Measurements from ENCODE around the gene NEUROD2.

The NEUROD2 gene

DNA sequence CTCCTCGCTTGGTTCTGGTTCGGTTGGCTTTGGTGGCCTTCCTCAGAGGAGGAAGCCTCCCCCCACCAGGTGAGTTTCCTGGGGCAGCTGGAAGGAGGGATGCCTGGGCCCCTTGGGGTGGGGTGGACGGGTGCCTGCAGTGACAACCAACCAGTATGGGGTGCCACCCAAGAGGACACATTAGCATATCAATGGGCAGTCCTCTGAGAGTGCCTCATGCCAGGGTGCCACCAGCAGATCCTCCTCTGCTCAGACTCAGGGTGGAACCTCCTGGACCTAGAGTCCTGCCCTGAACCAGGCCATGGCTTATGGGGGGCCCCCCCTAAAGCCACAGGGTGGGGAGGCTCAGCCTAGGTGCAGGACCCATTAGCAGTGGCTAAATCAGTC, 21.8 kb upstream of the NEUROD2 start:
- peak overlapping the region in 1 of 3 experiments; percentile 19 for H3K4me3 Mint-ChIP-seq
- H3K36me3 Mint-ChIP-seq (ENCODE audit: low read depth), result no peaks in the 10 kb centered on the region
- peaks cover 31% of the 10 kb centered on the region for H3K4me1 Mint-ChIP-seq
- no peaks in the 10 kb centered on the region for H3K9me3 Mint-ChIP-seq
- TF ChIP-seq, protein P1, sequence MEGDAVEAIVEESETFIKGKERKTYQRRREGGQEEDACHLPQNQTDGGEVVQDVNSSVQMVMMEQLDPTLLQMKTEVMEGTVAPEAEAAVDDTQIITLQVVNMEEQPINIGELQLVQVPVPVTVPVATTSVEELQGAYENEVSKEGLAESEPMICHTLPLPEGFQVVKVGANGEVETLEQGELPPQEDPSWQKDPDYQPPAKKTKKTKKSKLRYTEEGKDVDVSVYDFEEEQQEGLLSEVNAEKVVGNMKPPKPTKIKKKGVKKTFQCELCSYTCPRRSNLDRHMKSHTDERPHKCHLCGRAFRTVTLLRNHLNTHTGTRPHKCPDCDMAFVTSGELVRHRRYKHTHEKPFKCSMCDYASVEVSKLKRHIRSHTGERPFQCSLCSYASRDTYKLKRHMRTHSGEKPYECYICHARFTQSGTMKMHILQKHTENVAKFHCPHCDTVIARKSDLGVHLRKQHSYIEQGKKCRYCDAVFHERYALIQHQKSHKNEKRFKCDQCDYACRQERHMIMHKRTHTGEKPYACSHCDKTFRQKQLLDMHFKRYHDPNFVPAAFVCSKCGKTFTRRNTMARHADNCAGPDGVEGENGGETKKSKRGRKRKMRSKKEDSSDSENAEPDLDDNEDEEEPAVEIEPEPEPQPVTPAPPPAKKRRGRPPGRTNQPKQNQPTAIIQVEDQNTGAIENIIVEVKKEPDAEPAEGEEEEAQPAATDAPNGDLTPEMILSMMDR (IDR thresholded peaks at IDR 0.05; ENCODE audit: unreplicated experiment in 3 of 3), result no peak
- no peak overlapping the region for H3K27ac Mint-ChIP-seq
- peaks cover 69% of the 10 kb centered on the region for H3K27me3 Mint-ChIP-seq (ENCODE audit: low read depth)

DNA sequence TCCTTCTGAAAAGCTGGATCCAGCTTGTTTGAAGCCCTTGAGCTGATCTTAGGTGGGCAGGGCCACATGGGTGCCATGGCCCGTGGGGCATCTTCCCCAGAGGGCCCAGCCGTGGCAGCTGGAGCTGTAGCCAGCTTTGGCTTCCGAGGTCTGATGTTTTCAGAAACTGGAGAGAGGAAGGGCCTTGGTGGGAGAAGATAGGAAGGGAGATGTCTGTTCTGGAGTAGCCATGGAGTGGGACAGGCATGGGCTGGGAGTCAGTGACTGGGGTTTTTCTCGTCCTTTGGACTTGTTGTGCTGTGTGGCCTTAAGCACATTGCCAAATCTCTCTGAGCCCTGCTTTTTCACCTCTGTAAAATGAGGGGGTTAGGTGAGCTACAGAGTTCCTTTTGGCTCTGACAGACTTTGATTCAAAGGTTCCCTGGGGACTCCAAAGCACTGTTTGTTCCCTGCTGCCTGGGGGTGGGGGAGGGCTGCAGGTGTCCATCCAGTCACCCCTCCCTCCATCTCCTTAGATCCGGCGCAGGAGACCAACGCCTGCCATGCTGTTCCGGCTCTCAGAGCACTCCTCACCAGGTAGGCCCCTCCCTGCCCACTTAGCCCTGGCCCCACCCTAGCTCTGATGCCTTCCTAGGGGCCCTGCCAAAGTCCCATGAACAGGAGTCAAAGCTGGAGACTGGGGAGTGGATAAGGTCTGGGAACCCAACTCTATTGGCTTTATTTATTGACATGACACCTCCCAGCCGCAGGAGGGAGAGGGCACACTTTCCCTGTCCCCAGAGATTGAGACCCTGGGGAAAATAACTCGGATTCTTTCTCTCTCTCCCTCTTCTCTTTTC, 21.2 kb upstream of the NEUROD2 start:
- H3K27me3 Mint-ChIP-seq (ENCODE audit: low read depth), result peaks cover 72% of the 10 kb centered on the region
- H3K9me3 Mint-ChIP-seq, result no peaks in the 10 kb centered on the region
- peaks cover 27% of the 10 kb centered on the region for H3K4me1 Mint-ChIP-seq
- H3K27ac Mint-ChIP-seq, result no peak overlapping the region
- peak overlapping the region; percentile 18 to 34 (median 21) for H3K4me3 Mint-ChIP-seq
- H3K36me3 Mint-ChIP-seq (ENCODE audit: low read depth), result no peaks in the 10 kb centered on the region
- TF ChIP-seq, protein P1 (IDR thresholded peaks at IDR 0.05; ENCODE audit: unreplicated experiment in 3 of 3), result no peak

DNA sequence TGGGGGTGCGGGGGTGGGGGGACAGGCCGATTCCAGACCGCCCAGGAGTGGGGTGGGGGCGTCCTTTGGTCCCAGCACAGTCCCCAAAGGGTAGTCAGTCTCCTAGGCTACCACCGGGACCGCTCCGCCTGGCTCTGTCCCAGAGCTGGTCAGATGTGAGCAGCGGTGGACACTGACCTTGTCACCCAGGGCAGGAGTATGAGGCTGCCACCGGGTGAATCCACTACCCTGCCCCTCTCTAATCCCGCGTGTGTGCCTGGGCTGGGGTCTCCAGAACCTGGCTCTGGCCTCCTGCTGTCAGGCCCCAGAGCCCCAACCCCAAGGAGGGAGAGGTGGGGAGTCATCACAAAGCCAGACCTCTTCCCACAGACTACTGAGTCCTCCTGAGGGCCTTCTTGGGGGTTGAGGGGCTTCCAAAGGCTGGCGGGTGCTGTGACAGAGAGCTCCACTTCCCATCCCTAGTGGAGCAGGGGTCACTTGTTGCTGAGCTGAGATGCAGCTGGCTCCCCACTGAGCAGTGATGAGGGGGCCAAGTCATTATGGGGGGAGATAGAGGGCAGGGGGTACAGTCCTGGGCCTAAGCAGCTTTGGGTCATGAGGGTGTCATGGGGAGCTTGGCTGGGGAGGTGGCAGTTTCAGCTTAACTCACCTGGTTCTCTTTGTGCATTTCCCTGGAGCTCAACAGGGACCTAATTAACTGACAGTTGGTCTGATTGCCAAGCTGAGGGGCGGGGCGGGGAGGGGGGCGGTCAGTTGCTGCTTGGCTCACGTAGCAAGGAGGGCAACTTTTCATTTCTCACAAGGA, 20.2 kb upstream of the NEUROD2 start:
- H3K36me3 Mint-ChIP-seq (ENCODE audit: low read depth), result no peaks in the 10 kb centered on the region
- TF ChIP-seq, protein P1 (IDR thresholded peaks at IDR 0.05; ENCODE audit: unreplicated experiment in 3 of 3), result no peak
- H3K9me3 Mint-ChIP-seq, result no peaks in the 10 kb centered on the region

DNA sequence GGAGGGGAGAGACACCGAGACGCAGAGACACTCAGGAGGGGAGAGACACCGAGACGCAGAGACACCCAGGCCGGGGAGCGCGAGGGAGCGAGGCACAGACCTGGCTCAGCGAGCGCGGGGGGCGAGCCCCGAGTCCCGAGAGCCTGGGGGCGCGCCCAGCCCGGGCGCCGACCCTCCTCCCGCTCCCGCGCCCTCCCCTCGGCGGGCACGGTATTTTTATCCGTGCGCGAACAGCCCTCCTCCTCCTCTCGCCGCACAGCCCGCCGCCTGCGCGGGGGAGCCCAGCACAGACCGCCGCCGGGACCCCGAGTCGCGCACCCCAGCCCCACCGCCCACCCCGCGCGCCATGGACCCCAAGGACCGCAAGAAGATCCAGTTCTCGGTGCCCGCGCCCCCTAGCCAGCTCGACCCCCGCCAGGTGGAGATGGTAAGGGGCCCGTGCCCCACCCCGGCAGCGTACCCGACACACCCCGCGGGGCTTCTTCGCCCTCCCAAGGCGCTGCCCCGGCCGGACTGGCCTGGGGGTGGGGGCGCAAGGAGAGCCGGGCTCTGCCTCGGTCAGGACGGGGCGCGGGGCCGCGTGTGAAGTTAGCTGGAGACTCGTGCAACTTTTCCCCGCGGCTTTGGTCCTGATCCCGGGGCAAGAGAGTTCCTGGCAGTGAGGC, 19.5 kb upstream of the NEUROD2 start:
- Mint-ChIP-seq H3K27me3 (ENCODE audit: low read depth) (peaks cover 77% of the 10 kb centered on the region), H3K9me3 (no peaks in the 10 kb centered on the region), H3K36me3 (ENCODE audit: low read depth) (no peaks in the 10 kb centered on the region), H3K4me3 (peak overlapping the region; percentile 80 to 83 (median 81)), H3K4me1 (peaks cover 29% of the 10 kb centered on the region), H3K27ac (no peak overlapping the region)
- TF ChIP-seq, protein P1 (IDR thresholded peaks at IDR 0.05; ENCODE audit: unreplicated experiment in 3 of 3), result no peak

More for the DNA sequence above, 20.2 kb upstream of the NEUROD2 start:
- Mint-ChIP-seq H3K4me1 (peaks cover 27% of the 10 kb centered on the region), H3K27ac (no peak overlapping the region), H3K4me3 (peak overlapping the region; percentile 67 to 71 (median 70)), H3K27me3 (ENCODE audit: low read depth) (peaks cover 78% of the 10 kb centered on the region)

DNA sequence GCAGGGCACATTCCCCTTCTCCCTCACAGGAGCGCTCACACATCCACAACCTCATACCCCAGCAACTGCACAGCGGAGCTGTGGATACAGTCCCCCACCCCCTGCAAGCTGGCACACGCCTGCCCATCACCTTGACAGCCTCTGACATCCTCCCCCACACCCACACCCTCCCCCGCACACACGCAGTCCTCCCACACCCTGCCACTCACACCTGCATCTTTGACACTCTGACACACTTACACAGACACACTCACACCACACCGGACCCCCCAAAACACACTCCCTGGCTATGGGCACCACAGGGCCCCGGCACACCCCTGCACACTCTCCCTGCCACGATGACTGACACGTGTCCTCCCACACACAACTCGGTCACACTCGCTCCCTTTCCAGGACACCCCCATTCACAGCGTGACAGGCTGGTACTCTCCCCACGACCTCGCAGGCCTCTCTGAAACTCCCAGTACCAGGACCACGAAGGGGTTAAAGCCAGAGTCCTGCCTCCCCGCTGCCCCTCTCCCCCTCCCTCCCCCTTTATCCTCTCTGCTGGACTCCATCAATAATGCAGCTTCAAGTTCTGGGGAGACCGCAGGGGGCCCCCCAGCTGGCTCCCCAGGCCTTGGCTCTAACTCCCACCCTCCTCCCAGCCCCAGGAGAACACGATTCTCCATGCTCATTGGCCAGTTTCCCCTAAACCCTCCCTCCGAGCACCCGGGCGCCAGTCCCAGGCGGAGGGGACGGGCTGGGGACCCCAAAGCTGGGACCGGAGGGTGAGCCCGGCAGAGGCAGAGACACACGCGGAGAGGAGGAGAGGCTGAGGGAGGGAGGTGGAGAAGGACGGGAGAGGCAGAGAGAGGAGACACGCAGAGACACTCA, 18.7 kb upstream of the NEUROD2 start, which contains the start of gene PPP1R1B:
Gene PPP1R1B (plus strand): TSS at position 782 of the 876 bp plus-strand sequence. CDS start 441 bp downstream, outside the sequence.
- Mint-ChIP-seq H3K9me3 (no peaks in the 10 kb centered on the region), H3K36me3 (ENCODE audit: low read depth) (no peaks in the 10 kb centered on the region), H3K27ac (peak within 1 kb of the TSS in 2 of 3 experiments; percentile 4 to 37), H3K4me3 (peak within 1 kb of the TSS; percentile 80 to 83 (median 81)), H3K4me1 (peaks cover 35% of the 10 kb centered on the region), H3K27me3 (ENCODE audit: low read depth) (peaks cover 77% of the 10 kb centered on the region)
- TF ChIP-seq, protein P1 (IDR thresholded peaks at IDR 0.05; ENCODE audit: unreplicated experiment in 3 of 3), result no peak
